GM12878 (cell line): ENCODE measurements around the gene RAB34. TPM values are rescaled to one million over a fixed set of nuclear protein-coding genes. Genes with fewer than 3 reads are reported as not detected.

Experiments
- ATAC-seq: fragments of 200-7000 bp; cut with Tn5 transposase; 3 replicates; pipeline ENCODE4 v1.9.1; 2020; ENCODE audit warnings: mild to moderate bottlenecking, moderate library complexity
- BruUV-seq: library from RNA; stranded (reverse); fragments of 400-500 nt; replicated peaks from 2 replicates; lab custom pipeline; 2021; lab: Mats Ljungman, UMichigan
- CTCF ChIA-PET: fragments of 300-600 bp; sonication (Branson Sonifier 250); formaldehyde crosslinking; extraction: SDS; loops from one replicate; lab custom pipeline; 2021; ENCODE audit warnings: inconsistent platforms; lab: Yijun Ruan, JAX
- POLR2A ChIA-PET: fragments of 350-600 bp; formaldehyde crosslinking; extraction: SDS; loops from one replicate; lab custom pipeline; 2021; ENCODE audit warnings: inconsistent platforms; lab: Charles Lee
- RAD21 ChIA-PET: fragments of 300-600 bp; sonication (Branson Sonifier 250); formaldehyde crosslinking; loops from one replicate; lab custom pipeline; 2023; ENCODE audit warnings: antibody characterized with exemption; ENCODE audit not compliant: unreplicated experiment; lab: Charles Lee
- SMC1A ChIA-PET: fragments of 300-600 bp; sonication (Branson Sonifier 250); formaldehyde crosslinking; loops from one replicate; lab custom pipeline; 2023; ENCODE audit not compliant: unreplicated experiment, uncharacterized antibody; lab: Charles Lee
- DNase-seq: peaks from one replicate; pipeline ENCODE4 v3.0.0-alpha.2; 2011; ENCODE audit warnings: low read depth, low spot score
- FAIRE-seq: peaks from 3 replicates; lab custom pipeline; 2011; peaks lifted over from hg19 to GRCh38; lab: Jason Lieb, UNC
- H2AFZ ChIP-seq: 2 replicates; pipeline ENCODE4 v1.6.0; 2011; ENCODE audit warnings: low read depth, low read length, control low read depth; ENCODE audit not compliant: control insufficient read depth
- H3K27ac ChIP-seq: 2 replicates; pipeline ENCODE4 v1.5.1; 2011; ENCODE audit warnings: control low read depth; ENCODE audit not compliant: control insufficient read depth, insufficient read depth
- H3K27me3 ChIP-seq, 2 experiments: replicated peaks in 1 of 2; 2 replicates each; pipeline versions ENCODE4 v1.6.0 to v1.6.1; 2011; ENCODE audit warnings: low read length in 1 of 2; ENCODE audit not compliant: control insufficient read depth in 2 of 2, insufficient read depth in 2 of 2
- H3K36me3 ChIP-seq, 2 experiments: 2 replicates each; pipeline ENCODE4 v1.5.1; 2011; ENCODE audit warnings: low read length in 1 of 2; ENCODE audit not compliant: control insufficient read depth in 2 of 2, insufficient read depth in 2 of 2
- H3K4me1 ChIP-seq: 2 replicates; pipeline ENCODE4 v1.6.1; 2011; ENCODE audit warnings: mild to moderate bottlenecking, low read length, moderate library complexity, mixed read lengths; ENCODE audit not compliant: control insufficient read depth, insufficient read depth
- H3K4me2 ChIP-seq: 2 replicates; pipeline ENCODE4 v1.6.0; 2011; ENCODE audit warnings: control low read depth; ENCODE audit not compliant: control insufficient read depth, insufficient read depth
- H3K4me3 ChIP-seq: fragments of 200-600 bp; sonication (generic); 2 replicates; pipeline ENCODE4 v1.5.1; 2016
- H3K79me2 ChIP-seq: 2 replicates; pipeline ENCODE4 v1.6.0; 2011; ENCODE audit warnings: low read length; ENCODE audit not compliant: control insufficient read depth, insufficient read depth
- H3K9ac ChIP-seq: 2 replicates; pipeline ENCODE4 v1.8.0; 2011; ENCODE audit warnings: low read length, control low read depth, mixed read lengths; ENCODE audit not compliant: control insufficient read depth, insufficient read depth
- H3K9me3 ChIP-seq: replicated peaks from 3 replicates; pipeline ENCODE4 v1.5.1; 2011; ENCODE audit warnings: mild to moderate bottlenecking, low read length; ENCODE audit not compliant: control insufficient read depth, insufficient read depth
- H4K20me1 ChIP-seq: 2 replicates; pipeline ENCODE4 v1.6.0; 2011; ENCODE audit not compliant: control insufficient read depth, insufficient read depth
- EED ChIP-seq: sonication (generic); IDR thresholded peaks from 2 replicates; pipeline ENCODE4 v1.6.1; 2016; ENCODE audit warnings: antibody characterized with exemption, low read depth
- EZH2 ChIP-seq: IDR thresholded peaks from 2 replicates; pipeline ENCODE4 v1.6.1; 2012; ENCODE audit warnings: low read depth, mild to moderate bottlenecking, control low read depth, inconsistent platforms, low read length, borderline replicate concordance; ENCODE audit not compliant: control insufficient read depth
- GABPA ChIP-seq: IDR thresholded peaks from 2 replicates; pipeline ENCODE4 v1.6.1; 2014; ENCODE audit warnings: antibody characterized with exemption, low read depth, mild to moderate bottlenecking, inconsistent platforms
- JUNB ChIP-seq: IDR thresholded peaks from 2 replicates; pipeline ENCODE4 v1.6.1; 2016; ENCODE audit warnings: antibody characterized with exemption, mild to moderate bottlenecking
- POLR2A ChIP-seq: IDR thresholded peaks from 2 replicates; pipeline ENCODE4 v1.6.1; 2011; ENCODE audit warnings: low read depth, mild to moderate bottlenecking, low read length
- POLR2AphosphoS2 ChIP-seq: IDR thresholded peaks from 2 replicates; pipeline ENCODE4 v1.6.1; 2011; ENCODE audit warnings: low read depth, mild to moderate bottlenecking, low read length, improper control_type of control experiment, moderate library complexity
- RUNX3 ChIP-seq: IDR thresholded peaks from 2 replicates; pipeline ENCODE4 v1.6.1; 2012; ENCODE audit warnings: low read length, inconsistent platforms
- SMARCA5 ChIP-seq: fragments of 450-650 bp; IDR thresholded peaks from 2 replicates; pipeline ENCODE4 v1.6.1; 2017; ENCODE audit warnings: mild to moderate bottlenecking
- SPI1 ChIP-seq: IDR thresholded peaks from 2 replicates; pipeline ENCODE4 v1.6.1; 2011; ENCODE audit warnings: low read depth, mild to moderate bottlenecking, low read length, moderate library complexity, borderline replicate concordance; ENCODE audit not compliant: insufficient read depth
- TARDBP ChIP-seq: IDR thresholded peaks from 2 replicates; pipeline ENCODE4 v1.6.1; 2016; ENCODE audit warnings: borderline replicate concordance
- YY1 ChIP-seq: IDR thresholded peaks from 2 replicates; pipeline ENCODE4 v1.6.1; 2011; ENCODE audit warnings: low read depth, mild to moderate bottlenecking, low read length
- WGBS: methylation state at CpG from one replicate; pipeline ENCODE4 v1.1.6; 2016; ENCODE audit warnings: low lambda C conversion rate; ENCODE audit not compliant: insufficient replicate concordance, insufficient coverage; ENCODE audit errors: missing lambda C conversion rate; 5-methylcytosine and 5-hydroxymethylcytosine counted together
- in situ Hi-C: fragments of 300-500 bp; cut with MboI; formaldehyde crosslinking; loops from 9 replicates; pipeline ENCODE4 v1.14.3; 2018; ENCODE audit warnings: mixed read lengths
- intact Hi-C: fragments of 100-400 bp; cut with micrococcal nuclease; formaldehyde crosslinking; loops from one replicate; pipeline ENCODE4 v1.14.2; 2022; ENCODE audit not compliant: unreplicated experiment
- polyA plus RNA-seq, 11 experiments: library from polyadenylated mRNA; depleted of rRNA in 4 of 11; unstranded in 6 of 11; stranded (reverse) in 5 of 11; fragments of >200 nt; fragmentation: Nextera tagmentation in 4 of 11; fragmentation: Illumina TruSeq in 1 of 11; extraction: Ambion mirVana in 4 of 11; extraction: Trizol in 1 of 11; gene quantifications; 1 replicate in 1 of 11; 2 replicates in 10 of 11; pipeline versions ENCODE4 v1.2.1 to v1.2.3, GENCODE V29; 2011 to 2016; ENCODE audit warnings: inconsistent platforms in 2 of 11, missing spikeins in 2 of 11, low read depth in 1 of 11
- total RNA-seq, 4 experiments: library from RNA; depleted of rRNA in 3 of 4; stranded (reverse); fragments of >200 nt in 3 of 4; fragmentation: Illumina TruSeq in 1 of 4; extraction: Trizol in 1 of 4; gene quantifications; 2 replicates each; pipeline versions ENCODE4 v1.2.1 to v1.2.3, GENCODE V29; 2013 to 2021
- TF ChIP-seq, protein P1 (sequence below): IDR thresholded peaks from 2 replicates; pipeline ENCODE4 v1.6.1; 2011; ENCODE audit warnings: borderline replicate concordance, low read depth, mild to moderate bottlenecking, moderate library complexity, low read length; ENCODE audit not compliant: insufficient read depth, poor library complexity, severe bottlenecking
- TF ChIP-seq, protein P2 (sequence below), 3 experiments: IDR thresholded peaks in 2 of 3; conservative IDR thresholded peaks in 1 of 3; 2 replicates each; pipeline ENCODE4 v1.5.1; 2011; ENCODE audit warnings: low read depth in 3 of 3, low read length in 3 of 3, mild to moderate bottlenecking in 3 of 3, control low read depth in 2 of 3, moderate library complexity in 2 of 3, inconsistent platforms in 1 of 3, mixed read lengths in 1 of 3; ENCODE audit not compliant: control insufficient read depth in 2 of 3, insufficient read depth in 1 of 3; ENCODE audit errors: extremely low read depth in 1 of 3
- TF ChIP-seq, protein P3 (sequence below): IDR thresholded peaks from 2 replicates; pipeline ENCODE4 v1.6.1; 2012; ENCODE audit warnings: low read depth, low read length, improper control_type of control experiment

RAB34 gene
- total and polyA plus RNA-seq, 10 of the 15 experiments (the other 5 are each of a cell fraction or from before 2014, with no cell fraction given) = 0.37 to 46.4 (median 32.8) TPM

DNA sequence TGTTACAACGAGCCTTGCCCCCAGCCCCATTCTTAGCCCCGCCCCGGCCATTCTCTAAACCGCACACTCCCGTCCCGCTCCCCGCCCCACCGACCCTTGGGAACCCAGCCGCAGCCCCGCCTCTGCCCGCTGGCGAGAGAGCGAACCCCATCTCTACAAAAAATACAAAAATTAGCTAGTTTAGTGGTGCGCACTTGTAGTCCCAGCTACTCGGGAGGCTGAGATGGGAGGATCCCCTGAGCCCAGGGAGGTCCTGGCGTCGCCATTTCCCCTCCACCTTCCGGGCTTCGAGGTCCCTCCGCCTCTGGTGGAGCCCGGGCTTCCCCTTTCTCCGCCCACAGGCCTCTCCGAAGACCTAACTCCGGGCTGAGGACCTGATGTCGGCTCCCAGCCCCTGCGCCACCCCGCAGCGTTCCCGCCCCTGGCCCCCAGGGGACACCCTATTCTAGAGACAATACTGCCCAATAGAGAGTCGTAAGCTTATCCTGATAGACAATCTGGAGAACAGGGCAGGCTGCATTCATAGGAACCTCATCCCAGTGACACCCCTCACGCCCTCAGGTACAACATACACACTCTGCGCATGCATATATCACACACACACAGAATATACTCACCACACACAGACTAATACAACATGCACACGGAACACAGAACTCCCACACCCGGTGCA is 5.5 kb downstream of the RAB34 start:
- DNase-seq (no peak), ATAC-seq (peak; percentile 75), FAIRE-seq (no peak)
- Histone ChIP-seq H3K36me3 (no peaks in the 10 kb centered on the region; a peak in 1 of 4 replicates), H3K9me3 (no peaks in the 10 kb centered on the region), H3K27ac (0 out of 2 replicates have a peak overlapping the region, but pooled peaks have one; percentile 53), H3K9ac (peak overlapping the region; percentile 72), H3K4me3 (peak overlapping the region; percentile 73), H3K79me2 (no peaks in the 10 kb centered on the region), H3K27me3 (no peaks in the 10 kb centered on the region), H2AFZ (peak overlapping the region; percentile 93), H3K4me2 (peak overlapping the region; percentile 93), H3K4me1 (peaks cover 9% of the 10 kb centered on the region), H4K20me1 (no peaks in the 10 kb centered on the region)
- ChIA-PET POLR2A (interaction anchor here (0.7 to 3.5 kb wide), 16 partner anchors 7 to 632 kb away, joined by 3 to 29 read pairs (median 5); partner anchors contain the start of genes ALDOC, BLTP2, RPL23A and SDF2), CTCF (interaction anchor here (0.5 to 3.1 kb wide), 11 partner anchors 15 to 253 kb away, joined by 3 to 18 read pairs (median 4); partner anchors contain the start of gene TLCD1), RAD21 (interaction anchor here (0.7 to 3.4 kb wide), 8 partner anchors 9 to 405 kb away, joined by 3 to 20 read pairs (median 6); partner anchors contain the start of genes BLTP2, SDF2, SUPT6H and TLCD1), SMC1A (interaction anchor here (0.7 to 2.6 kb wide), 12 partner anchors 7 to 120 kb away, joined by 3 to 13 read pairs (median 4); partner anchors contain the start of genes NEK8, RPL23A, SDF2 and SUPT6H)
- BruUV-seq = no TSS peak
- WGBS = 17% methylated on average over 34 of the region's 34 CpGs
- intact Hi-C loops = loop anchor here (10.0 kb wide), 1 partner anchor 157 kb away; the partner anchor contains the start of gene UNC119
- TF ChIP-seq, protein P1, sequence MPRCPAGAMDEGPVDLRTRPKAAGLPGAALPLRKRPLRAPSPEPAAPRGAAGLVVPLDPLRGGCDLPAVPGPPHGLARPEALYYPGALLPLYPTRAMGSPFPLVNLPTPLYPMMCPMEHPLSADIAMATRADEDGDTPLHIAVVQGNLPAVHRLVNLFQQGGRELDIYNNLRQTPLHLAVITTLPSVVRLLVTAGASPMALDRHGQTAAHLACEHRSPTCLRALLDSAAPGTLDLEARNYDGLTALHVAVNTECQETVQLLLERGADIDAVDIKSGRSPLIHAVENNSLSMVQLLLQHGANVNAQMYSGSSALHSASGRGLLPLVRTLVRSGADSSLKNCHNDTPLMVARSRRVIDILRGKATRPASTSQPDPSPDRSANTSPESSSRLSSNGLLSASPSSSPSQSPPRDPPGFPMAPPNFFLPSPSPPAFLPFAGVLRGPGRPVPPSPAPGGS = peak; percentile 35
- peak; percentile 24; the same call in 1 of the 2 replicates for TF ChIP-seq EED
- TF ChIP-seq, protein P2, sequence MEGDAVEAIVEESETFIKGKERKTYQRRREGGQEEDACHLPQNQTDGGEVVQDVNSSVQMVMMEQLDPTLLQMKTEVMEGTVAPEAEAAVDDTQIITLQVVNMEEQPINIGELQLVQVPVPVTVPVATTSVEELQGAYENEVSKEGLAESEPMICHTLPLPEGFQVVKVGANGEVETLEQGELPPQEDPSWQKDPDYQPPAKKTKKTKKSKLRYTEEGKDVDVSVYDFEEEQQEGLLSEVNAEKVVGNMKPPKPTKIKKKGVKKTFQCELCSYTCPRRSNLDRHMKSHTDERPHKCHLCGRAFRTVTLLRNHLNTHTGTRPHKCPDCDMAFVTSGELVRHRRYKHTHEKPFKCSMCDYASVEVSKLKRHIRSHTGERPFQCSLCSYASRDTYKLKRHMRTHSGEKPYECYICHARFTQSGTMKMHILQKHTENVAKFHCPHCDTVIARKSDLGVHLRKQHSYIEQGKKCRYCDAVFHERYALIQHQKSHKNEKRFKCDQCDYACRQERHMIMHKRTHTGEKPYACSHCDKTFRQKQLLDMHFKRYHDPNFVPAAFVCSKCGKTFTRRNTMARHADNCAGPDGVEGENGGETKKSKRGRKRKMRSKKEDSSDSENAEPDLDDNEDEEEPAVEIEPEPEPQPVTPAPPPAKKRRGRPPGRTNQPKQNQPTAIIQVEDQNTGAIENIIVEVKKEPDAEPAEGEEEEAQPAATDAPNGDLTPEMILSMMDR (IDR thresholded peaks at IDR 0.05 in 2 of 3, conservative IDR thresholded peaks at IDR 0.05 in 1 of 3; ENCODE audit: control insufficient read depth in 2 of 3, extremely low read depth in 1 of 3, insufficient read depth in 1 of 3, low read depth in 3 of 3, low read length in 3 of 3) = peak; percentile 6 to 23 (median 7); a peak in 3 of 6 replicates
- peak; percentile 88 for TF ChIP-seq YY1
- TF ChIP-seq EZH2 = no peak
- peak; percentile 10; the same call in 1 of the 2 replicates for TF ChIP-seq RUNX3
- no peak for TF ChIP-seq SMARCA5
- TF ChIP-seq TARDBP = 0 out of 2 replicates have a peak, but pooled peaks have one; percentile 34
- TF ChIP-seq, protein P3, sequence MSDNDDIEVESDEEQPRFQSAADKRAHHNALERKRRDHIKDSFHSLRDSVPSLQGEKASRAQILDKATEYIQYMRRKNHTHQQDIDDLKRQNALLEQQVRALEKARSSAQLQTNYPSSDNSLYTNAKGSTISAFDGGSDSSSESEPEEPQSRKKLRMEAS = 0 out of 2 replicates have a peak, but pooled peaks have one; percentile 18
- TF ChIP-seq JUNB = no peak
- TF ChIP-seq POLR2A = 0 out of 2 replicates have a peak, but pooled peaks have one; percentile 37
- TF ChIP-seq GABPA = no peak
- peak; percentile 45; the same call in 1 of the 2 replicates for TF ChIP-seq POLR2AphosphoS2
- peak; percentile 72 for TF ChIP-seq SPI1
- in situ Hi-C loops = no loop called here
